Esophagus muscularis mucosa (tissue), 4 donors: ENCODE data around the gene RPS2. TPM values are rescaled to one million over a fixed set of nuclear protein-coding genes. Genes with fewer than 3 reads are reported as not detected.
"Not testable (repeated sequence)": the region's sequence is repeated elsewhere in the genome, so short reads cannot be mapped to it uniquely, and the experiment has no call there.

Experiments used
- DNase-seq: peaks from one replicate; pipeline ENCODE4 v3.0.0-alpha.2; 2017; ENCODE audit errors: extremely low spot score
- H3K27ac ChIP-seq, 4 donors: fragments of 200-600 bp; sonication (generic); replicated peaks in 1 of 4; 1 replicate in 3 of 4; 2 replicates in 1 of 4; pipeline ENCODE4 v1.5.1; 2016 to 2019; ENCODE audit warnings: mild to moderate bottlenecking in 1 of 4
- H3K27me3 ChIP-seq, 4 donors: fragments of 200-600 bp; sonication (generic); one replicate each; pipeline versions ENCODE4 v1.5.1 to v1.6.0; 2016 to 2019
- H3K36me3 ChIP-seq, 4 donors: fragments of 200-600 bp; sonication (generic); one replicate each; pipeline ENCODE4 v1.5.1; 2016 to 2019
- H3K4me1 ChIP-seq, 4 donors: fragments of 200-600 bp; sonication (generic); one replicate each; pipeline ENCODE4 v1.5.1; 2016 to 2019
- H3K4me3 ChIP-seq, 4 donors: fragments of 200-600 bp; sonication (generic); 1 replicate in 2 of 4; 2 replicates in 2 of 4; pipeline ENCODE4 v1.5.1; 2016 to 2019; ENCODE audit warnings: mild to moderate bottlenecking in 4 of 4, moderate library complexity in 1 of 4
- H3K9me3 ChIP-seq, 4 donors: fragments of 200-600 bp; sonication (generic); 1 replicate in 3 of 4; 2 replicates in 1 of 4; pipeline ENCODE4 v1.5.1; 2016 to 2019
- EP300 ChIP-seq: sonication (generic); formaldehyde crosslinking; IDR thresholded peaks from one replicate; pipeline ENCODE4 v1.6.1; 2017; ENCODE audit warnings: antibody characterized with exemption
- POLR2A ChIP-seq: fragments of 450-650 bp; IDR thresholded peaks from one replicate; pipeline ENCODE4 v1.6.1; 2017; ENCODE audit warnings: antibody characterized with exemption, moderate library complexity, mild to moderate bottlenecking, low read depth
- POLR2AphosphoS5 ChIP-seq, 2 donors: sonication (generic); formaldehyde crosslinking; IDR thresholded peaks; one replicate each; pipeline ENCODE4 v1.6.1; 2017; ENCODE audit warnings: antibody characterized with exemption in 2 of 2
- whole genome bisulfite sequencing: methylation state at CpG from one replicate; pipeline ENCODE4 v1.1.5; 2018; 5-methylcytosine and 5-hydroxymethylcytosine counted together
- intact Hi-C: fragments of 100-400 bp; cut with DNase I; formaldehyde crosslinking; loops from one replicate; pipeline ENCODE4 v1.15.1; 2023
- total RNA-seq, 4 donors: library from RNA; depleted of rRNA; stranded (reverse); fragments of >200 nt; gene quantifications; one replicate each; pipeline versions ENCODE4 v1.1.0 to v1.2.1, GENCODE V29; 2016
- TF ChIP-seq, protein P1 (sequence below), 3 experiments: fragments of 200-600 bp in 2 of 3; fragments of 450-650 bp in 1 of 3; sonication (generic) in 2 of 3; IDR thresholded peaks; one replicate each; pipeline ENCODE4 v1.5.1; 2017 to 2019; ENCODE audit warnings: antibody characterized with exemption in 3 of 3, mild to moderate bottlenecking in 2 of 3, moderate library complexity in 1 of 3

Gene RPS2
- total RNA-seq, 4 donors from 2014 or later = 1,144 to 2,342 (median 1,414) TPM

DNA sequence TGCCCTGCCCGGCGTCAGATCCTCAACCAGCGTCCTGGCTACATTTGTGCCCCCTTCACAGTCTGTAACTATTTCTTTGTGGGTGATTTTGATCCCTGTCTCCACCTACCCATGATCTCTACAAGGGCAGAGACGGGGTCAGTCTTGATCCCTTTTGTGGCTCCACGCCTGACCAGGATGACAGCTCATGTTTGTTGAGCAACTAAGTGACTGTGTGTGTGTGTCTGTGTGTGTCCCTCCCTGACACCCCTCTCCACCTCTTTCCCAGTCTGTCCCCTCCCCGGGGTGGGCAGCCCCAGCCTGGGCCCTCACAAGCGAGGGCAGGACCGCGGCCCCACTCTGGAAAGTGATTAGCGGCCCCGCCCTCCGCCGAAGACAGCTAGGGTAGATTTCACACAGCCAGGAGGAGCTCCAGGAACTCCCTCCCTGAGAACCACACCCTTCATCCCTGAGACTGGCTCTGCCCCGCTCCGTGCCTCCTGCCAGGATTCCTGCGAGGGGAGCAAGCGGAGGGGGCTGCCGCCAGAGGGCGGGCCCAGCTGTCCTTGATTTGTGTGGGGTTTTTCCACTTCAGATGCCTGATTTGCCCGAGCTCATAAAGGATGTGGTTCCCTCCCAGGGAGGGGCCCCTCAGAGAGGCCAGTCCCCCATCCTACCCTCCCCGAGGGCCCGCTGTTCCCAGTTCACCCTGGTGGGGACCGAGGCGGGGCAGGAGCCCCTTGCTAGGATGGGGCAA, 41.2 kb downstream of the RPS2 start:
- TF ChIP-seq POLR2A = no peak
- TF ChIP-seq, protein P1, sequence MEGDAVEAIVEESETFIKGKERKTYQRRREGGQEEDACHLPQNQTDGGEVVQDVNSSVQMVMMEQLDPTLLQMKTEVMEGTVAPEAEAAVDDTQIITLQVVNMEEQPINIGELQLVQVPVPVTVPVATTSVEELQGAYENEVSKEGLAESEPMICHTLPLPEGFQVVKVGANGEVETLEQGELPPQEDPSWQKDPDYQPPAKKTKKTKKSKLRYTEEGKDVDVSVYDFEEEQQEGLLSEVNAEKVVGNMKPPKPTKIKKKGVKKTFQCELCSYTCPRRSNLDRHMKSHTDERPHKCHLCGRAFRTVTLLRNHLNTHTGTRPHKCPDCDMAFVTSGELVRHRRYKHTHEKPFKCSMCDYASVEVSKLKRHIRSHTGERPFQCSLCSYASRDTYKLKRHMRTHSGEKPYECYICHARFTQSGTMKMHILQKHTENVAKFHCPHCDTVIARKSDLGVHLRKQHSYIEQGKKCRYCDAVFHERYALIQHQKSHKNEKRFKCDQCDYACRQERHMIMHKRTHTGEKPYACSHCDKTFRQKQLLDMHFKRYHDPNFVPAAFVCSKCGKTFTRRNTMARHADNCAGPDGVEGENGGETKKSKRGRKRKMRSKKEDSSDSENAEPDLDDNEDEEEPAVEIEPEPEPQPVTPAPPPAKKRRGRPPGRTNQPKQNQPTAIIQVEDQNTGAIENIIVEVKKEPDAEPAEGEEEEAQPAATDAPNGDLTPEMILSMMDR (IDR thresholded peaks at IDR 0.05) = peak in 1 of 3 experiments; percentile 17
- intact Hi-C loops = no loop called here
- DNase-seq = no peak
- peaks cover 0 to 18% (median 15%) of the 10 kb centered on the region in 4 donors for H3K4me1 ChIP-seq
- H3K27ac ChIP-seq = no peak overlapping the region
- no peaks in the 10 kb centered on the region for H3K36me3 ChIP-seq
- H3K27me3 ChIP-seq = peaks cover 0 to 71% (median 28%) of the 10 kb centered on the region in 4 donors
- WGBS = 18% methylated on average over 22 of the region's 24 CpGs
- H3K4me3 ChIP-seq = no peak overlapping the region
- H3K9me3 ChIP-seq = no peaks in the 10 kb centered on the region

- Histone ChIP-seq H3K4me3 (no peak overlapping the region), H3K27ac (no peak overlapping the region), H3K27me3 (peaks cover 0 to 82% (median 34%) of the 10 kb centered on the region in 4 donors), H3K9me3 (no peaks in the 10 kb centered on the region), H3K4me1 (peaks cover 0 to 25% (median 23%) of the 10 kb centered on the region in 4 donors), H3K36me3 (no peaks in the 10 kb centered on the region)
- 76% methylated on average over 8 of the region's 8 CpGs for WGBS
- TF ChIP-seq EP300 (no peak), POLR2A (no peak), POLR2AphosphoS5 (IDR thresholded peaks at IDR 0.05) (no peak)
- TF ChIP-seq, protein P1 (IDR thresholded peaks at IDR 0.05) = no peak
- intact Hi-C loops = no loop called here
- no peak for DNase-seq
These were observed 42.3 kb downstream of the RPS2 start for GRCh38 chr16:1922357-1922756.

DNA sequence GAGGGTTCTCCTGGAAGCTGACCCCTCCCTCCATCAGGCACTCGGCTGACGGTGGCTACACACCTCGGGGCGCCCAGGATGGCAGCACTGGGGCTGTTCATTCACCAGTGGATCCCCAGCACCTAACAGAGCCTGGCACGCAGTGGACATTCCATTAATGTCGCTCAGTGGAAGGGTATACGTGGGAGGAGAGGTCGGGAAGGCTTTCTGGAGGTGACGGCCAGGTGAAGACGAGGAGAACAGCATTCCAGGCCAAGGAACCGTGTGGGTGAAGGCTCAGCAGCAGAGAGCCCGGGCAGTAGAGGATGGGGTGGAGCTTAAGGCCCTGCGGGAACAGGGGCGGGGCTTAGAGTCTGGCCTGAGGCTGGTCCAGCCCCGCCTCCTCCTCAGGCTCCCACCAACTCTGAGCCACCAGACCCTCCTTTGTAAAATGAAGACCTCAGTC, 43.9 kb downstream of the RPS2 start:
- 16% methylated on average over 12 of the region's 15 CpGs for WGBS
- Histone ChIP-seq H3K9me3 (no peaks in the 10 kb centered on the region), H3K36me3 (no peaks in the 10 kb centered on the region), H3K27me3 (peaks cover 0 to 98% (median 46%) of the 10 kb centered on the region in 4 donors), H3K4me1 (peaks cover 0 to 27% (median 24%) of the 10 kb centered on the region in 4 donors), H3K27ac (no peak overlapping the region), H3K4me3 (no peak overlapping the region)
- intact Hi-C loops = no loop called here
- no peak for DNase-seq
- TF ChIP-seq, protein P1 (IDR thresholded peaks at IDR 0.05) = no peak
- no peak for TF ChIP-seq POLR2AphosphoS5 (IDR thresholded peaks at IDR 0.05)
- TF ChIP-seq POLR2A = no peak
- no peak for TF ChIP-seq EP300

DNA sequence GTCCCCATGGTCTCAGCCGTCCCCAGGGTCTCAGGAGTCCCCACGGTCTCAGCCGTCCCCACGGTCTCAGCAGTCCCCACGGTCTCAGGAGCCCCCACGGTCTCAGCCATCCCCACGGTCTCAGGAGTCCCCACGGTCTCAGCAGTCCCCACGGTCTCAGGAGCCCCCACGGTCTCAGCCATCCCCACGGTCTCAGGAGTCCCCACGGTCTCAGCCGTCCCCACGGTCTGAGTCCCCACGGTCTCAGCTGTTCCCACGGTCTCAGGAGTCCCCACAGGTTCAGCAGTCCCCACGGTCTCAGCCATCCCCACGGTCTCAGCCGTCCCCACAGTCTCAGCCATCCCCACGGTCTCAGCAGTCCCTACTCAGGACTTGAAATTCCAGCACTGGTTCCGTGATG, 44.5 kb downstream of the RPS2 start:
- DNase-seq, H3K36me3 ChIP-seq, H3K4me3 ChIP-seq, intact Hi-C loops, H3K27ac ChIP-seq, H3K9me3 ChIP-seq: not testable (repeated sequence)
- 66% methylated on average over 20 of the region's 21 CpGs for WGBS
- Histone ChIP-seq H3K27me3 (peaks cover 0 to 99% (median 46%) of the 10 kb centered on the region in 4 donors), H3K4me1 (peaks cover 0 to 27% (median 24%) of the 10 kb centered on the region in 4 donors)

DNA sequence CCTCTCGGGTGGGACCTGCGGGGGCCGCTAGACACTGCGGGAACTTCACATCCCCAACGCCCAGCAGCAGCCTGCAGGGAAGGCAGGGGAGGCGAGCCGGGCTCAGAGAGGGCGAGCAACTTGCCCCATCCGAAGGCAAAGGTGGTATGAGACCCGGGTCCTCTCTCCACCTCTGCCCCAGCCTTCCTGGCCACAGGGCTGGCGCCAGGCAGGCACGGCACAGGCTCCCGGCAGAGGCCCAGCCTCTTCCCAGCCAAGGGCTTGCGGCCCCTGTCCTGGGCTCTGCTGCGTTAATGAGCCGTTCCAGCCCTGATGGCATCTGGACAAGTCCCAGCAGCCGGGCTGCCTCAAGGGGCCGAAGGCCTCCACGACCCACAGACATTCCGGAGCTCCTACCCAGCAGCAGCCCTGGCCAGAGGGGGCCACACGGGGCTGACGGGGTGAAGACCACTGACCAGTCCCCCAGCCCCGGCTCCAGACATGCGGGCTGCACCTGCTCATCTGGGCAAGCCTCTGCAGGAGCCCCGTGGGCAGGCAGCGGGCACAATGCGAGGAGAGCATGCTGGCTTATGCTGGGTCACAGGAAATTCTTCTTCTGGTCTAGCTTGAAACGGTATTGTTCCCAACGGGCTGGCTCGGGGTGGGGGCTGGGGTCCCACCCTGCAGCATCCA, 45.2 kb downstream of the RPS2 start:
- intact Hi-C loops = no loop called here
- Histone ChIP-seq H3K4me3 (no peak overlapping the region), H3K27ac (no peak overlapping the region), H3K4me1 (peaks cover 0 to 27% (median 24%) of the 10 kb centered on the region in 4 donors), H3K36me3 (no peaks in the 10 kb centered on the region), H3K27me3 (peaks cover 0 to 99% (median 46%) of the 10 kb centered on the region in 4 donors), H3K9me3 (no peaks in the 10 kb centered on the region)
- no peak for DNase-seq
- 19% methylated on average over 11 of the region's 30 CpGs for WGBS
- TF ChIP-seq EP300 (no peak), POLR2A (no peak), POLR2AphosphoS5 (IDR thresholded peaks at IDR 0.05) (no peak)
- TF ChIP-seq, protein P1 (IDR thresholded peaks at IDR 0.05) = no peak
